IMR-90 (cell line): ENCODE data around the gene GSTO1. TPM values are rescaled to one million over a fixed set of nuclear protein-coding genes. Genes with fewer than 3 reads are reported as not detected.

Experiments used
- ATAC-seq: fragments of 200-7000 bp; cut with Tn5 transposase; 2 replicates; pipeline ENCODE4 v1.9.1; 2020; ENCODE audit warnings: low read depth, mild to moderate bottlenecking, moderate library complexity
- BruUV-seq: library from RNA; stranded (reverse); fragments of 400-500 nt; replicated peaks from 2 replicates; lab custom pipeline; 2021; lab: Mats Ljungman, UMichigan
- CTCF ChIA-PET: fragments of 300-600 bp; formaldehyde crosslinking; extraction: SDS; loops from one replicate; lab custom pipeline; 2021; ENCODE audit warnings: antibody characterized with exemption; lab: Yijun Ruan, JAX
- POLR2A ChIA-PET: fragments of 300-600 bp; sonication (Branson Sonifier 250); formaldehyde crosslinking; loops from one replicate; lab custom pipeline; 2022; ENCODE audit warnings: antibody characterized with exemption; ENCODE audit not compliant: unreplicated experiment; lab: Charles Lee
- DNase-seq: peaks from one replicate; pipeline ENCODE4 v3.0.0; 2013
- H2AFZ ChIP-seq: replicated peaks from 2 replicates; pipeline ENCODE3; 2013; ENCODE audit warnings: low read length, mild to moderate bottlenecking; ENCODE audit not compliant: poor library complexity
- H2AK5ac ChIP-seq: 2 replicates; pipeline ENCODE4 v1.6.1; 2013; ENCODE audit warnings: low read depth, low read length, inconsistent platforms
- H2AK9ac ChIP-seq: replicated peaks from 2 replicates; pipeline ENCODE3; 2013; ENCODE audit warnings: mild to moderate bottlenecking, low read depth, low read length, moderate library complexity; ENCODE audit not compliant: poor library complexity
- H2BK120ac ChIP-seq: 2 replicates; pipeline ENCODE4 v1.6.1; 2013; ENCODE audit warnings: low read depth, low read length, inconsistent platforms
- H2BK15ac ChIP-seq: 3 replicates; pipeline ENCODE4 v1.6.1; 2013; ENCODE audit warnings: low read depth, low read length, inconsistent platforms
- H2BK20ac ChIP-seq: 2 replicates; pipeline ENCODE4 v1.6.1; 2013; ENCODE audit warnings: low read depth, mild to moderate bottlenecking, inconsistent platforms, low read length, moderate library complexity
- H2BK5ac ChIP-seq: 2 replicates; pipeline ENCODE4 v1.6.1; 2013; ENCODE audit warnings: mild to moderate bottlenecking, low read depth, low read length, inconsistent platforms; ENCODE audit not compliant: poor library complexity, severe bottlenecking
- H3K14ac ChIP-seq: replicated peaks from 2 replicates; pipeline ENCODE4 v1.6.1; 2013; ENCODE audit warnings: low read depth, low read length, inconsistent platforms
- H3K18ac ChIP-seq: 2 replicates; pipeline ENCODE4 v1.6.1; 2013; ENCODE audit warnings: low read depth, low read length, control low read depth
- H3K23ac ChIP-seq: 2 replicates; pipeline ENCODE4 v1.6.1; 2013; ENCODE audit warnings: low read depth, low read length, inconsistent platforms
- H3K27ac ChIP-seq: 2 replicates; pipeline ENCODE4 v1.5.1; 2013; ENCODE audit warnings: mild to moderate bottlenecking, control low read depth, low read length; ENCODE audit not compliant: insufficient read depth
- H3K27me3 ChIP-seq: 2 replicates; pipeline ENCODE4 v1.6.1; 2013; ENCODE audit warnings: low read length; ENCODE audit not compliant: control insufficient read depth, insufficient read depth
- H3K36me3 ChIP-seq: 2 replicates; pipeline ENCODE4 v1.6.1; 2013; ENCODE audit warnings: low read length, mixed read lengths; ENCODE audit not compliant: control insufficient read depth, insufficient read depth
- H3K4ac ChIP-seq: 2 replicates; pipeline ENCODE4 v1.6.1; 2013; ENCODE audit warnings: low read depth, low read length, inconsistent platforms
- H3K4me1 ChIP-seq: 2 replicates; pipeline ENCODE4 v1.6.1; 2013; ENCODE audit warnings: low read length, mixed read lengths; ENCODE audit not compliant: control insufficient read depth, insufficient read depth
- H3K4me2 ChIP-seq: 2 replicates; pipeline ENCODE4 v1.6.1; 2013; ENCODE audit warnings: low read depth, mild to moderate bottlenecking, control low read depth, low read length, moderate library complexity
- H3K4me3 ChIP-seq: 2 replicates; pipeline ENCODE4 v1.5.1; 2013; ENCODE audit warnings: low read depth, mild to moderate bottlenecking, control low read depth, low read length, moderate library complexity; ENCODE audit not compliant: insufficient read depth
- H3K56ac ChIP-seq: 2 replicates; pipeline ENCODE4 v1.6.1; 2013; ENCODE audit warnings: low read length, inconsistent platforms; ENCODE audit not compliant: insufficient read depth; ENCODE audit errors: extremely low read depth
- H3K79me1 ChIP-seq, 2 experiments: 2 replicates each; pipeline ENCODE4 v1.6.1; 2013; ENCODE audit warnings: low read length in 2 of 2, inconsistent platforms in 1 of 2, low read depth in 1 of 2
- H3K9ac ChIP-seq: 2 replicates; pipeline ENCODE4 v1.6.1; 2013; ENCODE audit warnings: low read depth, low read length, control low read depth
- H3K9me1 ChIP-seq: 2 replicates; pipeline ENCODE4 v1.6.1; 2013; ENCODE audit warnings: low read length, inconsistent platforms; ENCODE audit not compliant: insufficient read depth
- H3K9me3 ChIP-seq: 2 replicates; pipeline ENCODE4 v1.6.1; 2013; ENCODE audit warnings: low read length; ENCODE audit not compliant: control insufficient read depth, insufficient read depth
- H4K20me1 ChIP-seq: 2 replicates; pipeline ENCODE4 v1.6.1; 2013; ENCODE audit warnings: low read length, inconsistent platforms; ENCODE audit not compliant: insufficient read depth
- H4K5ac ChIP-seq: 2 replicates; pipeline ENCODE4 v1.6.1; 2013; ENCODE audit warnings: mild to moderate bottlenecking, low read depth, low read length, control low read depth
- H4K8ac ChIP-seq, 2 experiments: 2 replicates each; pipeline ENCODE4 v1.6.1; 2013; ENCODE audit warnings: low read depth in 2 of 2, low read length in 2 of 2, control low read depth in 1 of 2, inconsistent platforms in 1 of 2
- H4K91ac ChIP-seq: 2 replicates; pipeline ENCODE4 v1.6.1; 2013; ENCODE audit warnings: low read depth, low read length, inconsistent platforms; ENCODE audit not compliant: insufficient read depth
- CEBPB ChIP-seq: IDR thresholded peaks from 2 replicates; pipeline ENCODE4 v1.6.1; 2012; ENCODE audit warnings: low read depth, low read length, improper control_type of control experiment
- CHD1 ChIP-seq: IDR thresholded peaks from 2 replicates; pipeline ENCODE4 v1.6.1; 2012; ENCODE audit warnings: low read depth, low read length, improper control_type of control experiment
- FOS ChIP-seq: fragments of 150-350 bp; IDR thresholded peaks from 2 replicates; pipeline ENCODE4 v1.6.1; 2016; ENCODE audit warnings: low read depth, low read length
- MXI1 ChIP-seq: IDR thresholded peaks from 2 replicates; pipeline ENCODE4 v1.6.1; 2012; ENCODE audit warnings: low read depth, mild to moderate bottlenecking, low read length, moderate library complexity, borderline replicate concordance
- POLR2A ChIP-seq: IDR thresholded peaks from 2 replicates; pipeline ENCODE4 v1.6.1; 2012; ENCODE audit warnings: mild to moderate bottlenecking, low read depth, low read length
- RAD21 ChIP-seq: IDR thresholded peaks from 2 replicates; pipeline ENCODE4 v1.6.1; 2012; ENCODE audit warnings: low read length, improper control_type of control experiment
- RFX5 ChIP-seq: IDR thresholded peaks from 2 replicates; pipeline ENCODE4 v1.8.0; 2012; ENCODE audit warnings: low read depth, mild to moderate bottlenecking, low read length, moderate library complexity
- SMC3 ChIP-seq: fragments of 150-350 bp; IDR thresholded peaks from 2 replicates; pipeline ENCODE4 v1.6.1; 2016; ENCODE audit warnings: low read depth, mild to moderate bottlenecking, antibody characterized with exemption, low read length, moderate library complexity
- WGBS, 2 experiments: methylation state at CpG; one replicate each; pipeline versions ENCODE4 v1.1.5 to v1.1.7; 2013; ENCODE audit warnings: missing lambda C conversion rate in 2 of 2; ENCODE audit not compliant: insufficient read length in 1 of 2; ENCODE audit errors: extremely low coverage in 2 of 2; 5-methylcytosine and 5-hydroxymethylcytosine counted together
- dilution Hi-C: fragments of 300-500 bp; cut with HindIII; formaldehyde crosslinking; loops from one replicate; pipeline ENCODE4 v1.14.3; 2018; ENCODE audit warnings: low sequenced_read_pairs; ENCODE audit not compliant: unreplicated experiment
- in situ Hi-C: fragments of 300-500 bp; cut with MboI; formaldehyde crosslinking; loops from 3 replicates; pipeline ENCODE4 v1.14.3; 2019; ENCODE audit warnings: low sequenced_read_pairs, inconsistent platforms, mixed read lengths
- intact Hi-C: fragments of 100-400 bp; cut with micrococcal nuclease; formaldehyde crosslinking; loops from 2 replicates; pipeline ENCODE4 v1.10.0; 2022
- polyA plus RNA-seq, 3 experiments: library from polyadenylated mRNA; depleted of rRNA; stranded (reverse); fragments of >200 nt; gene quantifications; 2 replicates each; pipeline ENCODE4 v1.2.3, GENCODE V29; 2012; ENCODE audit warnings: low replicate concordance in 1 of 3
- total RNA-seq: library from RNA; depleted of rRNA; stranded (reverse); fragments of >200 nt; gene quantifications from 2 replicates; pipeline ENCODE4 v1.2.3, GENCODE V29; 2012
- TF ChIP-seq, protein P1 (sequence below): conservative IDR thresholded peaks from 2 replicates; pipeline ENCODE4 v1.5.1; 2012; ENCODE audit warnings: mild to moderate bottlenecking, low read depth, low read length, improper control_type of control experiment

GSTO1 gene
- total and polyA plus RNA-seq, 2 of the 4 experiments (the other 2 are of a cell fraction) = 186 to 258 TPM

- peaks cover 0 to 19% of the 10 kb centered on the region in 2 experiments; a peak in 2 of 4 replicates for H3K79me1 ChIP-seq
- 0 out of 2 replicates have a peak, but pooled peaks cover 25% of the 10 kb centered on the region for H3K9me1 ChIP-seq
- H4K8ac ChIP-seq = peak overlapping the region; percentile 62 to 83
- H3K9ac ChIP-seq = 0 out of 2 replicates have a peak overlapping the region, but pooled peaks have one; percentile 12
- ChIA-PET CTCF (interaction anchor here (0.6 to 3.0 kb wide), 7 partner anchors 8 to 214 kb away, joined by 3 to 14 read pairs (median 3); no protein-coding TSS in a partner anchor), POLR2A (no interaction called here)
- DNase-seq = peak; percentile 89
- in situ Hi-C loops = no loop called here
- no peaks in the 10 kb centered on the region for H3K36me3 ChIP-seq
- peak overlapping the region; percentile 95 for H2BK5ac ChIP-seq
- intact Hi-C loops = no loop called here
- peaks cover 9% of the 10 kb centered on the region for H4K20me1 ChIP-seq
- H3K23ac ChIP-seq = peak overlapping the region; percentile 46; the same call in 1 of the 2 replicates
- H3K56ac ChIP-seq = 0 out of 2 replicates have a peak overlapping the region, but pooled peaks have one; percentile 27
- no peaks in the 10 kb centered on the region for H3K27me3 ChIP-seq
- peak overlapping the region; percentile 81 for H3K27ac ChIP-seq
- H2BK15ac ChIP-seq = peak overlapping the region; percentile 95
- no peak for ATAC-seq
- peak overlapping the region; percentile 91 for H3K4ac ChIP-seq
- H3K14ac ChIP-seq = peak overlapping the region; percentile 78; the same call in 1 of the 2 replicates
- peak overlapping the region; percentile 95 for H2BK120ac ChIP-seq
- TF ChIP-seq CHD1 = no peak
- no peak for TF ChIP-seq RFX5
- peak; percentile 5; the same call in 1 of the 2 replicates for TF ChIP-seq POLR2A
- no peak for TF ChIP-seq FOS
- TF ChIP-seq CEBPB = no peak
- no peak for TF ChIP-seq MXI1
- TF ChIP-seq, protein P1, sequence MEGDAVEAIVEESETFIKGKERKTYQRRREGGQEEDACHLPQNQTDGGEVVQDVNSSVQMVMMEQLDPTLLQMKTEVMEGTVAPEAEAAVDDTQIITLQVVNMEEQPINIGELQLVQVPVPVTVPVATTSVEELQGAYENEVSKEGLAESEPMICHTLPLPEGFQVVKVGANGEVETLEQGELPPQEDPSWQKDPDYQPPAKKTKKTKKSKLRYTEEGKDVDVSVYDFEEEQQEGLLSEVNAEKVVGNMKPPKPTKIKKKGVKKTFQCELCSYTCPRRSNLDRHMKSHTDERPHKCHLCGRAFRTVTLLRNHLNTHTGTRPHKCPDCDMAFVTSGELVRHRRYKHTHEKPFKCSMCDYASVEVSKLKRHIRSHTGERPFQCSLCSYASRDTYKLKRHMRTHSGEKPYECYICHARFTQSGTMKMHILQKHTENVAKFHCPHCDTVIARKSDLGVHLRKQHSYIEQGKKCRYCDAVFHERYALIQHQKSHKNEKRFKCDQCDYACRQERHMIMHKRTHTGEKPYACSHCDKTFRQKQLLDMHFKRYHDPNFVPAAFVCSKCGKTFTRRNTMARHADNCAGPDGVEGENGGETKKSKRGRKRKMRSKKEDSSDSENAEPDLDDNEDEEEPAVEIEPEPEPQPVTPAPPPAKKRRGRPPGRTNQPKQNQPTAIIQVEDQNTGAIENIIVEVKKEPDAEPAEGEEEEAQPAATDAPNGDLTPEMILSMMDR = peak; percentile 63
- 0 out of 2 replicates have a peak, but pooled peaks have one; percentile 18 for TF ChIP-seq RAD21
- TF ChIP-seq SMC3 = peak; percentile 10; the same call in 1 of the 2 replicates
- peak overlapping the region; percentile 91 for H2AK5ac ChIP-seq
- H2BK20ac ChIP-seq = peak overlapping the region; percentile 58
- H3K4me3 ChIP-seq = no peak overlapping the region
- no TSS peak for BruUV-seq
- peak overlapping the region; percentile 79 for H3K18ac ChIP-seq
- H3K9me3 ChIP-seq = no peaks in the 10 kb centered on the region
- H3K4me1 ChIP-seq = peaks cover 30% of the 10 kb centered on the region
- peak overlapping the region; percentile 29; the same call in 1 of the 2 replicates for H3K4me2 ChIP-seq
- dilution Hi-C loops = no loop called here
- peak overlapping the region; percentile 19 for H2AFZ ChIP-seq
- no peak overlapping the region for H2AK9ac ChIP-seq
- peak overlapping the region; percentile 71 for H4K91ac ChIP-seq
- 10% methylated on average over 2 of the region's 17 CpGs; no CpG with 5 or more reads in 1 of the 2 experiments for WGBS, 2 experiments
- peak overlapping the region; percentile 65 for H4K5ac ChIP-seq
Observed at GRCh38 chr10:104297697-104298660, 43.3 kb downstream of the GSTO1 start.
